Glomerular endothelial cell (primary cell): Measurements from ENCODE around the gene IVD. TPM values are rescaled to one million over a fixed set of nuclear protein-coding genes. Genes with fewer than 3 reads are reported as not detected.

Source experiments
- DNase-seq: peaks from one replicate; pipeline ENCODE4 v3.0.0-alpha.2; 2011; ENCODE audit warnings: low read depth, low spot score; ENCODE audit errors: extremely low read depth
- total RNA-seq: library from RNA; depleted of rRNA; stranded (reverse); fragments of >200 nt; gene quantifications from 2 replicates; pipeline ENCODE4 v1.2.3, GENCODE V29; 2015

The IVD gene
- total RNA-seq, 1 donor from 2014 or later, result 50.6 TPM

GRCh38 chr15:40436892-40437751, 31.5 kb downstream of the IVD start:
- DNase-seq, result no peak

- no peak for DNase-seq
Observed at GRCh38 chr15:40437752-40438687, 32.4 kb downstream of the IVD start.

GRCh38 chr15:40438712-40439111, 33.1 kb downstream of the IVD start:
- no peak for DNase-seq

- no peak for DNase-seq
Observed at GRCh38 chr15:40439461-40439959, 33.9 kb downstream of the IVD start.

- DNase-seq, result no peak
Observed at GRCh38 chr15:40439960-40440742, 34.6 kb downstream of the IVD start.

- DNase-seq, result peak; percentile 39
Observed at GRCh38 chr15:40440743-40441564, 35.4 kb downstream of the IVD start, which contains the start of gene BAHD1. Gene BAHD1 (plus strand): TSS chr15:40440953. CDS start chr15:40458465, 17,512 bp downstream.

- DNase-seq, result no peak
Observed at GRCh38 chr15:40441565-40442531, 36.3 kb downstream of the IVD start.

GRCh38 chr15:40443255-40443654, 37.7 kb downstream of the IVD start:
- DNase-seq, result no peak

- DNase-seq, result no peak
Observed at GRCh38 chr15:40443846-40444245, 38.3 kb downstream of the IVD start.

GRCh38 chr15:40444736-40445135, 39.1 kb downstream of the IVD start:
- no peak for DNase-seq

GRCh38 chr15:40445421-40445922, 39.9 kb downstream of the IVD start:
- DNase-seq, result no peak

GRCh38 chr15:40446144-40446543, 40.5 kb downstream of the IVD start:
- no peak for DNase-seq

- DNase-seq, result no peak
Observed at GRCh38 chr15:40448354-40448753, 42.8 kb downstream of the IVD start.

- no peak for DNase-seq
Observed at GRCh38 chr15:40449275-40449674, 43.7 kb downstream of the IVD start.

- no peak for DNase-seq
Observed at GRCh38 chr15:40450047-40450446, 44.5 kb downstream of the IVD start.

GRCh38 chr15:40451527-40452158, 46.0 kb downstream of the IVD start:
- DNase-seq, result no peak

GRCh38 chr15:40452296-40453090, 46.9 kb downstream of the IVD start:
- DNase-seq, result no peak
